Choroid plexus epithelial cell (primary cell): Measurements from ENCODE around the gene ARHGAP35.
"Not testable (repeated sequence)": the region's sequence is repeated elsewhere in the genome, so short reads cannot be mapped to it uniquely, and the experiment has no call there.

Source experiments
- DNase-seq: peaks from one replicate; pipeline ENCODE4 v3.0.0-alpha.2; 2010; ENCODE audit warnings: low read depth
- H3K4me3 ChIP-seq: 2 replicates; pipeline ENCODE4 v1.5.1; 2011; ENCODE audit warnings: low read depth, mild to moderate bottlenecking, control low read depth, low read length, moderate library complexity
- TF ChIP-seq, protein P1 (sequence below): conservative IDR thresholded peaks from 2 replicates; pipeline ENCODE4 v1.5.1; 2011; ENCODE audit warnings: low read depth, mild to moderate bottlenecking, control low read depth, inconsistent platforms, low read length, moderate library complexity

Gene ARHGAP35

DNA sequence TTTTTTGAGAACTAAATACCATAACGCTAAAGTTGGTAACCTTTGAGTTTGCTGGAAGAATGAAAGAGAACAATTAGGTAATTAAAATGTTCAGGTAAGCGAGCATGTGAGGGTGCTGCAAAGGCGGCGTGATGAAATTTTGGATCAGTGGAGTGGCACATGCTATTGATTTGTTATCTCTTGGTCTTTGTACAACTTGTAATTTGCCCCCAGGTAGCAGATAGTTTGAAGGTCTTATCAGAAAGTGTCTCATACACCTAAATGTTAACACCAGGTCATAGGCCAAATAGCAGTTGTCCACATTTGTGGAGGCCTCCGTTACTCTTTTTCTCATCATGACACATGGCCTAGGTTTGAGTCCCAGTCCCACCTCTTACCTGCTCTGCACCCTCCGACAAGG lies 14.9 kb downstream of the ARHGAP35 start:
- no peak for DNase-seq
- TF ChIP-seq, protein P1, sequence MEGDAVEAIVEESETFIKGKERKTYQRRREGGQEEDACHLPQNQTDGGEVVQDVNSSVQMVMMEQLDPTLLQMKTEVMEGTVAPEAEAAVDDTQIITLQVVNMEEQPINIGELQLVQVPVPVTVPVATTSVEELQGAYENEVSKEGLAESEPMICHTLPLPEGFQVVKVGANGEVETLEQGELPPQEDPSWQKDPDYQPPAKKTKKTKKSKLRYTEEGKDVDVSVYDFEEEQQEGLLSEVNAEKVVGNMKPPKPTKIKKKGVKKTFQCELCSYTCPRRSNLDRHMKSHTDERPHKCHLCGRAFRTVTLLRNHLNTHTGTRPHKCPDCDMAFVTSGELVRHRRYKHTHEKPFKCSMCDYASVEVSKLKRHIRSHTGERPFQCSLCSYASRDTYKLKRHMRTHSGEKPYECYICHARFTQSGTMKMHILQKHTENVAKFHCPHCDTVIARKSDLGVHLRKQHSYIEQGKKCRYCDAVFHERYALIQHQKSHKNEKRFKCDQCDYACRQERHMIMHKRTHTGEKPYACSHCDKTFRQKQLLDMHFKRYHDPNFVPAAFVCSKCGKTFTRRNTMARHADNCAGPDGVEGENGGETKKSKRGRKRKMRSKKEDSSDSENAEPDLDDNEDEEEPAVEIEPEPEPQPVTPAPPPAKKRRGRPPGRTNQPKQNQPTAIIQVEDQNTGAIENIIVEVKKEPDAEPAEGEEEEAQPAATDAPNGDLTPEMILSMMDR = no peak
- H3K4me3 ChIP-seq = no peak overlapping the region

DNA sequence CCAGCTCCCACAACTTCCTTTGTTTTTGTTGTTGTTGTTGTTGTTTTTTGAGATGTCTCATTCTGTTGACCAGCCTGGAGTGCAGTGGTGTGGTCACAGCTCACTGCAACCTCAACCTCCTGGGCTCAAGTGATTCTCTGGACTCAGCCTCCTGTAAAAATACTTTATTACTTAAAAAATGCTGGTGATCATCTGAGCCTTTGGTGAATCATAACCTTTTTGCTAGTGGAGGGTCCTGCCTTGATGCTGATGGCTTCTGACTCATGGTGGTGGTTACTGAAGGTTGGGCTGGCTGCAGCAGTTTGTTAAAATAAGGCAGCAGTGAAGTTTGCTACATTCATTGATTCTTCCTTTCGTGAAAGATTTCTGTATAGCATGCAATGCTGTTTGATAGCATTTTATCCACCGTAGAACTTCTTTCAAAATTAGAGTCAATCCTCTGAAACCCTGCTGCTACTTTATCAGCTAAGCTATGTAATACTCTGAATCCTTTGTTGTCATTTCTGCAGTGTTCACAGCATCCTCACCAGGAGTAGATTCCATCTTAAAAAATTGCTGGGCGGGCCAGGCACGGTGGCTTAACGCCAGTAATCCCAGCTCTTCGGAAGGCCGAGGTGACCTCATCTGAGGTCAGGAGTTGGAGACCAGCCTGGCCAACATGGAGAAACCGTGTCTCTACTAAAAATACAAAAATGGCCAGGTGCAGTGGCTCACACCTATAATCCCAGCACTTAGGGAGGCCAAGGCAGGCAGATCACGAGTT lies 18.0 kb downstream of the ARHGAP35 start:
- DNase-seq = peak; percentile 85
- no peak overlapping the region for H3K4me3 ChIP-seq
- TF ChIP-seq, protein P1 = no peak

DNA sequence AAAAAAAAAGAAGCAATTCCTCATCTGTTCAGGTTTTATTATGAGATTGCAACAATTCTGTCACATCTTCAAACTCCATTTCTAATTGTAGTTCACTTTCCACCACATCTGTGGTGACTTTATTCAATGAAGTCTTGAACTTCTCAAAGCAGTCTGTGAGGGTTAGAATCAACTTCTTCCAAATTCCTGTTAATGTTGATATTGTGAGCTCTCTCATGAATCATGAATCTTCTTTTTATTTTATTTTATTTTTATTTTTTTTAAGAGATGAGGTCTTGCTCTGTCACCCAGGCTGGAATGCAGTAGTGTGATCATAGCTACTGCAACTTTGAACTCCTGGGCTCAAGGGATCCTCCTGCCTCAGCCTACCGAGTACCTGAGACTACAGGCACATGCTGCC lies 19.6 kb downstream of the ARHGAP35 start:
- no peak overlapping the region for H3K4me3 ChIP-seq
- TF ChIP-seq, protein P1 = no peak
- DNase-seq = no peak

DNA sequence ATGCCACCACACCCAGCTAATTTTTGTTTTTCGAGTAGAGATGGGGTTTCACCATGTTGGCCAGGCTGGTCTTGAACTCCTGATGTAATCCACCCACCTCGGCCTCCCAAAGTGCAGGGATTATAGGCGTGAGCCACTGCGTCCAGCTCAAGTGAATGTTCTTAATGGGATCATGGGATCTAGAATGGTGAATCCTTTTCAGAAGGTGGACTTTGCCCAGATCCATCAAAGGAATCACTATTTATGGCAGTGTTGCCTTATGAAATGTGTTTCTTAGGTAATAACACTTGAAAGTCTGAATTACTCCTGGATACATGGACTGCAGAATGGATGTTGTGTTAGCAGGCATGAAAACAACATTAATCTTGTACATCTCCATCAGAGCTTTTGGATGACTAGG lies 20.3 kb downstream of the ARHGAP35 start:
- TF ChIP-seq, protein P1 = no peak
- DNase-seq = no peak
- no peak overlapping the region for H3K4me3 ChIP-seq

DNA sequence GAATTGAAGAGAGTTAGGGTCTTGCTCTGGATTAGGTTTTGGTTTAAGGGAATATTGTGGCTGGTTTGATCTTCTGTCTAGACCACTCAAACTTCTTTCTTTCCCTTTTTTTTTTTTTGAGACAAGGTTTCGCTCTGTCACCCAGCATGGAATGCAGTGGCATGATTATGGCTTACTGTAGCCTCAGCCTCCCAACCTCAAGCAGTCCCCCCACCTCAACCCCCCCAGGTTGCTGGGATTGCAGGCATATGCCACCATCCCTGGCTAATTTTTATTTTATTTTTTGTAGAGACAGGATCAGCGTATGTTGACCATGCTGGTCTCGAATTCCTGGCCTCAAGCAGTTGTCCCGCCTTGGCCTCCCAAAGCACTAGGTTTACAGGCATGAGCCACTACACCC lies 21.2 kb downstream of the ARHGAP35 start:
- TF ChIP-seq, protein P1 = no peak
- no peak overlapping the region for H3K4me3 ChIP-seq
- no peak for DNase-seq

DNA sequence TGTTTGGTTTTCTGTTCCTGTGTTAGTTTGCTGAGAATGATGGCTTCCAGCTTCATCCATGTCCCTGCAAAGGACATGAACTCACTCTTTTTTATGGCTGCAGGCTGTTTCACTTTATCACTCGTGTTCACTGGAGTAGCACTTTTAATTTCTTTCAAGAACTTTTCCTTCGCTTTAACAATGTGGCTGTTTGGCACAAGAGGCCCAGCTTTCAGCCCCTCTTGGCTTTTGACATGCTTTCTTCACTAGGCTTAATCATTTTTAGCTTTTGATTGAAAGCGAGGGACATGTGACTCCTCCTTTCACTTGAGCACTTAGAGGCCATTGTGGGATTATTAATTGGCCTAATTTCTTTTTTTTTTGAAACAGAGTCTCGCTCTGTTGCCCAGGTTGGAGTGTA lies 22.0 kb downstream of the ARHGAP35 start:
- DNase-seq, H3K4me3 ChIP-seq: not testable (repeated sequence)

DNA sequence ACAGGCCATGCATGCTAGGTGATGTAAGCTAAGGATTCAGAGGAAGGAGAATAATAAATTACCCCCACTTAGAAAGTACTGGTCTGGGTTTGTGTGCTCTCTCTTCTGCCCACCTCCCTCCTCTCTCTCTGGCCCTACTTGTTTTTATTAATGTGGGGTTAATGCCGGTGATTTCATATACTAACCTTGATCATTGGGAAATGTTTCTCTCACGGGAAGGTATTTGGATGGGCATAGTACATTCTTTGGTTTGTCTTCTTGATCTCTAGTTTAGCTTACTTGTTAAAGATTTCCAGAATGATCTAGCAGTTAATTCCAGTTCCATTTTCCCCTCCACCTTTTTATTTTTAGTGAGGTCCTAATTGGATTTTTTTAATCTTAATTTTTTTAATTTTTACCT lies 24.6 kb downstream of the ARHGAP35 start:
- no peak overlapping the region for H3K4me3 ChIP-seq
- TF ChIP-seq, protein P1 = no peak
- DNase-seq = no peak
